GM12878 (cell line): Measurements from ENCODE around the gene RPL32. TPM values are rescaled to one million over a fixed set of nuclear protein-coding genes. Genes with fewer than 3 reads are reported as not detected.

Experiments
- ATAC-seq: fragments of 200-7000 bp; cut with Tn5 transposase; 3 replicates; pipeline ENCODE4 v1.9.1; 2020; ENCODE audit warnings: mild to moderate bottlenecking, moderate library complexity
- BruUV-seq: library from RNA; stranded (reverse); fragments of 400-500 nt; replicated peaks from 2 replicates; lab custom pipeline; 2021; lab: Mats Ljungman, UMichigan
- CTCF ChIA-PET: fragments of 300-600 bp; sonication (Branson Sonifier 250); formaldehyde crosslinking; extraction: SDS; loops from one replicate; lab custom pipeline; 2021; ENCODE audit warnings: inconsistent platforms; lab: Yijun Ruan, JAX
- POLR2A ChIA-PET: fragments of 350-600 bp; formaldehyde crosslinking; extraction: SDS; loops from one replicate; lab custom pipeline; 2021; ENCODE audit warnings: inconsistent platforms; lab: Charles Lee
- RAD21 ChIA-PET: fragments of 300-600 bp; sonication (Branson Sonifier 250); formaldehyde crosslinking; loops from one replicate; lab custom pipeline; 2023; ENCODE audit warnings: antibody characterized with exemption; ENCODE audit not compliant: unreplicated experiment; lab: Charles Lee
- SMC1A ChIA-PET: fragments of 300-600 bp; sonication (Branson Sonifier 250); formaldehyde crosslinking; loops from one replicate; lab custom pipeline; 2023; ENCODE audit not compliant: unreplicated experiment, uncharacterized antibody; lab: Charles Lee
- DNase-seq: peaks from one replicate; pipeline ENCODE4 v3.0.0-alpha.2; 2011; ENCODE audit warnings: low read depth, low spot score
- FAIRE-seq: peaks from 3 replicates; lab custom pipeline; 2011; peaks lifted over from hg19 to GRCh38; lab: Jason Lieb, UNC
- H2AFZ ChIP-seq: 2 replicates; pipeline ENCODE4 v1.6.0; 2011; ENCODE audit warnings: low read depth, low read length, control low read depth; ENCODE audit not compliant: control insufficient read depth
- H3K27ac ChIP-seq: 2 replicates; pipeline ENCODE4 v1.5.1; 2011; ENCODE audit warnings: control low read depth; ENCODE audit not compliant: control insufficient read depth, insufficient read depth
- H3K27me3 ChIP-seq, 2 experiments: replicated peaks in 1 of 2; 2 replicates each; pipeline versions ENCODE4 v1.6.0 to v1.6.1; 2011; ENCODE audit warnings: low read length in 1 of 2; ENCODE audit not compliant: control insufficient read depth in 2 of 2, insufficient read depth in 2 of 2
- H3K36me3 ChIP-seq, 2 experiments: 2 replicates each; pipeline ENCODE4 v1.5.1; 2011; ENCODE audit warnings: low read length in 1 of 2; ENCODE audit not compliant: control insufficient read depth in 2 of 2, insufficient read depth in 2 of 2
- H3K4me1 ChIP-seq: 2 replicates; pipeline ENCODE4 v1.6.1; 2011; ENCODE audit warnings: mild to moderate bottlenecking, low read length, moderate library complexity, mixed read lengths; ENCODE audit not compliant: control insufficient read depth, insufficient read depth
- H3K4me2 ChIP-seq: 2 replicates; pipeline ENCODE4 v1.6.0; 2011; ENCODE audit warnings: control low read depth; ENCODE audit not compliant: control insufficient read depth, insufficient read depth
- H3K4me3 ChIP-seq: fragments of 200-600 bp; sonication (generic); 2 replicates; pipeline ENCODE4 v1.5.1; 2016
- H3K79me2 ChIP-seq: 2 replicates; pipeline ENCODE4 v1.6.0; 2011; ENCODE audit warnings: low read length; ENCODE audit not compliant: control insufficient read depth, insufficient read depth
- H3K9ac ChIP-seq: 2 replicates; pipeline ENCODE4 v1.8.0; 2011; ENCODE audit warnings: low read length, control low read depth, mixed read lengths; ENCODE audit not compliant: control insufficient read depth, insufficient read depth
- H3K9me3 ChIP-seq: replicated peaks from 3 replicates; pipeline ENCODE4 v1.5.1; 2011; ENCODE audit warnings: mild to moderate bottlenecking, low read length; ENCODE audit not compliant: control insufficient read depth, insufficient read depth
- H4K20me1 ChIP-seq: 2 replicates; pipeline ENCODE4 v1.6.0; 2011; ENCODE audit not compliant: control insufficient read depth, insufficient read depth
- BRCA1 ChIP-seq: IDR thresholded peaks from 2 replicates; pipeline ENCODE4 v1.6.1; 2011; ENCODE audit warnings: low read depth, low read length, improper control_type of control experiment
- CHD2 ChIP-seq: IDR thresholded peaks from 2 replicates; pipeline ENCODE4 v1.6.1; 2011; ENCODE audit warnings: low read depth, low read length, improper control_type of control experiment, borderline replicate concordance
- GABPA ChIP-seq: IDR thresholded peaks from 2 replicates; pipeline ENCODE4 v1.6.1; 2014; ENCODE audit warnings: antibody characterized with exemption, low read depth, mild to moderate bottlenecking, inconsistent platforms
- HCFC1 ChIP-seq: fragments of 150-350 bp; IDR thresholded peaks from 2 replicates; pipeline ENCODE4 v1.6.1; 2014; ENCODE audit warnings: low read length
- HDGF ChIP-seq: fragments of 450-650 bp; IDR thresholded peaks from 2 replicates; pipeline ENCODE4 v1.6.1; 2016; ENCODE audit warnings: antibody characterized with exemption
- LARP7 ChIP-seq: fragments of 450-650 bp; IDR thresholded peaks from 2 replicates; pipeline ENCODE4 v1.6.1; 2017; ENCODE audit warnings: mild to moderate bottlenecking
- NR2C2 ChIP-seq: IDR thresholded peaks from 2 replicates; pipeline ENCODE4 v1.6.1; 2011; ENCODE audit warnings: borderline replicate concordance, low read depth; ENCODE audit not compliant: control insufficient read depth, insufficient read length
- RUNX3 ChIP-seq: IDR thresholded peaks from 2 replicates; pipeline ENCODE4 v1.6.1; 2012; ENCODE audit warnings: low read length, inconsistent platforms
- SIN3A ChIP-seq: IDR thresholded peaks from 2 replicates; pipeline ENCODE4 v1.6.1; 2012; ENCODE audit warnings: low read depth, low read length, improper control_type of control experiment
- ZNF24 ChIP-seq: fragments of 450-650 bp; IDR thresholded peaks from 2 replicates; pipeline ENCODE4 v1.6.1; 2017; ENCODE audit warnings: antibody characterized with exemption, mild to moderate bottlenecking
- WGBS: methylation state at CpG from one replicate; pipeline ENCODE4 v1.1.6; 2016; ENCODE audit warnings: low lambda C conversion rate; ENCODE audit not compliant: insufficient replicate concordance, insufficient coverage; ENCODE audit errors: missing lambda C conversion rate; 5-methylcytosine and 5-hydroxymethylcytosine counted together
- in situ Hi-C: fragments of 300-500 bp; cut with MboI; formaldehyde crosslinking; loops from 9 replicates; pipeline ENCODE4 v1.14.3; 2018; ENCODE audit warnings: mixed read lengths
- intact Hi-C: fragments of 100-400 bp; cut with micrococcal nuclease; formaldehyde crosslinking; loops from one replicate; pipeline ENCODE4 v1.14.2; 2022; ENCODE audit not compliant: unreplicated experiment
- polyA plus RNA-seq, 11 experiments: library from polyadenylated mRNA; depleted of rRNA in 4 of 11; unstranded in 6 of 11; stranded (reverse) in 5 of 11; fragments of >200 nt; fragmentation: Nextera tagmentation in 4 of 11; fragmentation: Illumina TruSeq in 1 of 11; extraction: Ambion mirVana in 4 of 11; extraction: Trizol in 1 of 11; gene quantifications; 1 replicate in 1 of 11; 2 replicates in 10 of 11; pipeline versions ENCODE4 v1.2.1 to v1.2.3, GENCODE V29; 2011 to 2016; ENCODE audit warnings: inconsistent platforms in 2 of 11, missing spikeins in 2 of 11, low read depth in 1 of 11
- total RNA-seq, 4 experiments: library from RNA; depleted of rRNA in 3 of 4; stranded (reverse); fragments of >200 nt in 3 of 4; fragmentation: Illumina TruSeq in 1 of 4; extraction: Trizol in 1 of 4; gene quantifications; 2 replicates each; pipeline versions ENCODE4 v1.2.1 to v1.2.3, GENCODE V29; 2013 to 2021
- TF ChIP-seq, protein P1 (sequence below): IDR thresholded peaks from 2 replicates; pipeline ENCODE4 v1.6.1; 2011; ENCODE audit warnings: low read depth, mild to moderate bottlenecking, low read length, moderate library complexity, borderline replicate concordance; ENCODE audit errors: extremely low read depth
- TF ChIP-seq, protein P2 (sequence below): fragments of 450-650 bp; IDR thresholded peaks from 2 replicates; pipeline ENCODE4 v1.6.1; 2016; ENCODE audit warnings: mild to moderate bottlenecking
- TF ChIP-seq, protein P3 (sequence below): IDR thresholded peaks from 2 replicates; pipeline ENCODE4 v1.6.1; 2011; ENCODE audit warnings: mild to moderate bottlenecking, low read depth, low read length, moderate library complexity; ENCODE audit not compliant: insufficient replicate concordance
- TF ChIP-seq, protein P4 (sequence below): IDR thresholded peaks from 2 replicates; pipeline ENCODE4 v1.6.1; 2012; ENCODE audit warnings: low read depth, low read length, improper control_type of control experiment
- TF ChIP-seq, protein P5 (sequence below): IDR thresholded peaks from 2 replicates; pipeline ENCODE4 v1.6.1; 2012; ENCODE audit warnings: improper control_type of control experiment, low read depth, low read length; ENCODE audit not compliant: insufficient replicate concordance
- TF ChIP-seq, protein P6 (sequence below): IDR thresholded peaks from 2 replicates; pipeline ENCODE4 v1.6.1; 2011; ENCODE audit warnings: borderline replicate concordance, low read depth, mild to moderate bottlenecking, moderate library complexity, mixed read lengths, low read length; ENCODE audit not compliant: insufficient read depth; ENCODE audit errors: extremely low read length

The RPL32 gene
- total and polyA plus RNA-seq, 10 of the 15 experiments (the other 5 are each of a cell fraction or from before 2014, with no cell fraction given) = 1,533 to 5,147 (median 3,350) TPM

DNA sequence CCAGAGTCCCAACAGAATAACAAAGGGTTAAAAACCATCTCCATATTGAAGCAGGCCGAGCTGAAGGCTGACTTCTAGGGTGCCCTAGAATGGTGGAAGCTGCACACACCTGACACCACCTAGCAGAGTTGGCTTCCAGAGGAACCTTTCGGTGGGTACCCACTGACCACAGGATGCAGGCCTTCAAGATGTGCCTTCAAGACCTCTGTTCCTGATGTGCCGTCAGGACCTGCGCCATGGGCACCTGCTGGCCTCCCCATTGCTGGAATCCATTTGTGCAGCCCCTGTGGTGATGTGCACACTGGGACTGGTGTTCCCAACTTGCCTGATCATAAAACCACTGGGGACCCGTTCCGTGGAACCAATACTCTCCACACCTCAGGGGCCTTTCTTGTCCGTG, 35.7 kb upstream of the RPL32 start:
- Histone ChIP-seq H2AFZ (no peak overlapping the region), H3K9me3 (no peaks in the 10 kb centered on the region), H3K4me1 (peaks cover 5% of the 10 kb centered on the region), H3K79me2 (no peaks in the 10 kb centered on the region), H3K9ac (no peak overlapping the region), H4K20me1 (no peaks in the 10 kb centered on the region), H3K27ac (no peak overlapping the region), H3K27me3 (no peaks in the 10 kb centered on the region), H3K36me3 (no peaks in the 10 kb centered on the region), H3K4me3 (no peak overlapping the region), H3K4me2 (no peak overlapping the region)
- no peak for DNase-seq
- ChIA-PET CTCF (interaction anchor here (15.3 kb wide), 1 partner anchor 12 kb away, joined by 271 read pairs; no protein-coding TSS in a partner anchor), SMC1A (no interaction called here), RAD21 (interaction anchor here (1.2 kb wide), 1 partner anchor 15 kb away, joined by 4 read pairs; no protein-coding TSS in a partner anchor), POLR2A (no interaction called here)
- intact Hi-C loops (no loop called here), in situ Hi-C loops (no loop called here)
- ATAC-seq = no peak
- WGBS = 54% methylated on average over 7 of the region's 7 CpGs
- BruUV-seq = no TSS peak
- FAIRE-seq = no peak
- TF ChIP-seq HCFC1 (no peak), GABPA (no peak), ZNF24 (no peak), BRCA1 (no peak), LARP7 (no peak), RUNX3 (no peak), CHD2 (no peak), SIN3A (no peak), NR2C2 (no peak), HDGF (no peak)
- TF ChIP-seq, protein P1, sequence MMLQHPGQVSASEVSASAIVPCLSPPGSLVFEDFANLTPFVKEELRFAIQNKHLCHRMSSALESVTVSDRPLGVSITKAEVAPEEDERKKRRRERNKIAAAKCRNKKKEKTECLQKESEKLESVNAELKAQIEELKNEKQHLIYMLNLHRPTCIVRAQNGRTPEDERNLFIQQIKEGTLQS = no peak
- TF ChIP-seq, protein P2, sequence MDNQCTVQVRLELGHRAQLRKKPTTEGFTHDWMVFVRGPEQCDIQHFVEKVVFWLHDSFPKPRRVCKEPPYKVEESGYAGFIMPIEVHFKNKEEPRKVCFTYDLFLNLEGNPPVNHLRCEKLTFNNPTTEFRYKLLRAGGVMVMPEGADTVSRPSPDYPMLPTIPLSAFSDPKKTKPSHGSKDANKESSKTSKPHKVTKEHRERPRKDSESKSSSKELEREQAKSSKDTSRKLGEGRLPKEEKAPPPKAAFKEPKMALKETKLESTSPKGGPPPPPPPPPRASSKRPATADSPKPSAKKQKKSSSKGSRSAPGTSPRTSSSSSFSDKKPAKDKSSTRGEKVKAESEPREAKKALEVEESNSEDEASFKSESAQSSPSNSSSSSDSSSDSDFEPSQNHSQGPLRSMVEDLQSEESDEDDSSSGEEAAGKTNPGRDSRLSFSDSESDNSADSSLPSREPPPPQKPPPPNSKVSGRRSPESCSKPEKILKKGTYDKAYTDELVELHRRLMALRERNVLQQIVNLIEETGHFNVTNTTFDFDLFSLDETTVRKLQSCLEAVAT = no peak
- TF ChIP-seq, protein P3, sequence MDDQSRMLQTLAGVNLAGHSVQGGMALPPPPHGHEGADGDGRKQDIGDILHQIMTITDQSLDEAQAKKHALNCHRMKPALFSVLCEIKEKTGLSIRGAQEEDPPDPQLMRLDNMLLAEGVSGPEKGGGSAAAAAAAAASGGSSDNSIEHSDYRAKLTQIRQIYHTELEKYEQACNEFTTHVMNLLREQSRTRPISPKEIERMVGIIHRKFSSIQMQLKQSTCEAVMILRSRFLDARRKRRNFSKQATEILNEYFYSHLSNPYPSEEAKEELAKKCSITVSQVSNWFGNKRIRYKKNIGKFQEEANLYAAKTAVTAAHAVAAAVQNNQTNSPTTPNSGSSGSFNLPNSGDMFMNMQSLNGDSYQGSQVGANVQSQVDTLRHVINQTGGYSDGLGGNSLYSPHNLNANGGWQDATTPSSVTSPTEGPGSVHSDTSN = no peak
- TF ChIP-seq, protein P4, sequence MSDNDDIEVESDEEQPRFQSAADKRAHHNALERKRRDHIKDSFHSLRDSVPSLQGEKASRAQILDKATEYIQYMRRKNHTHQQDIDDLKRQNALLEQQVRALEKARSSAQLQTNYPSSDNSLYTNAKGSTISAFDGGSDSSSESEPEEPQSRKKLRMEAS = no peak
- TF ChIP-seq, protein P5, sequence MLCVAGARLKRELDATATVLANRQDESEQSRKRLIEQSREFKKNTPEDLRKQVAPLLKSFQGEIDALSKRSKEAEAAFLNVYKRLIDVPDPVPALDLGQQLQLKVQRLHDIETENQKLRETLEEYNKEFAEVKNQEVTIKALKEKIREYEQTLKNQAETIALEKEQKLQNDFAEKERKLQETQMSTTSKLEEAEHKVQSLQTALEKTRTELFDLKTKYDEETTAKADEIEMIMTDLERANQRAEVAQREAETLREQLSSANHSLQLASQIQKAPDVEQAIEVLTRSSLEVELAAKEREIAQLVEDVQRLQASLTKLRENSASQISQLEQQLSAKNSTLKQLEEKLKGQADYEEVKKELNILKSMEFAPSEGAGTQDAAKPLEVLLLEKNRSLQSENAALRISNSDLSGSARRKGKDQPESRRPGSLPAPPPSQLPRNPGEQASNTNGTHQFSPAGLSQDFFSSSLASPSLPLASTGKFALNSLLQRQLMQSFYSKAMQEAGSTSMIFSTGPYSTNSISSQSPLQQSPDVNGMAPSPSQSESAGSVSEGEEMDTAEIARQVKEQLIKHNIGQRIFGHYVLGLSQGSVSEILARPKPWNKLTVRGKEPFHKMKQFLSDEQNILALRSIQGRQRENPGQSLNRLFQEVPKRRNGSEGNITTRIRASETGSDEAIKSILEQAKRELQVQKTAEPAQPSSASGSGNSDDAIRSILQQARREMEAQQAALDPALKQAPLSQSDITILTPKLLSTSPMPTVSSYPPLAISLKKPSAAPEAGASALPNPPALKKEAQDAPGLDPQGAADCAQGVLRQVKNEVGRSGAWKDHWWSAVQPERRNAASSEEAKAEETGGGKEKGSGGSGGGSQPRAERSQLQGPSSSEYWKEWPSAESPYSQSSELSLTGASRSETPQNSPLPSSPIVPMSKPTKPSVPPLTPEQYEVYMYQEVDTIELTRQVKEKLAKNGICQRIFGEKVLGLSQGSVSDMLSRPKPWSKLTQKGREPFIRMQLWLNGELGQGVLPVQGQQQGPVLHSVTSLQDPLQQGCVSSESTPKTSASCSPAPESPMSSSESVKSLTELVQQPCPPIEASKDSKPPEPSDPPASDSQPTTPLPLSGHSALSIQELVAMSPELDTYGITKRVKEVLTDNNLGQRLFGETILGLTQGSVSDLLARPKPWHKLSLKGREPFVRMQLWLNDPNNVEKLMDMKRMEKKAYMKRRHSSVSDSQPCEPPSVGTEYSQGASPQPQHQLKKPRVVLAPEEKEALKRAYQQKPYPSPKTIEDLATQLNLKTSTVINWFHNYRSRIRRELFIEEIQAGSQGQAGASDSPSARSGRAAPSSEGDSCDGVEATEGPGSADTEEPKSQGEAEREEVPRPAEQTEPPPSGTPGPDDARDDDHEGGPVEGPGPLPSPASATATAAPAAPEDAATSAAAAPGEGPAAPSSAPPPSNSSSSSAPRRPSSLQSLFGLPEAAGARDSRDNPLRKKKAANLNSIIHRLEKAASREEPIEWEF = no peak
- TF ChIP-seq, protein P6, sequence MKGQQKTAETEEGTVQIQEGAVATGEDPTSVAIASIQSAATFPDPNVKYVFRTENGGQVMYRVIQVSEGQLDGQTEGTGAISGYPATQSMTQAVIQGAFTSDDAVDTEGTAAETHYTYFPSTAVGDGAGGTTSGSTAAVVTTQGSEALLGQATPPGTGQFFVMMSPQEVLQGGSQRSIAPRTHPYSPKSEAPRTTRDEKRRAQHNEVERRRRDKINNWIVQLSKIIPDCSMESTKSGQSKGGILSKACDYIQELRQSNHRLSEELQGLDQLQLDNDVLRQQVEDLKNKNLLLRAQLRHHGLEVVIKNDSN = no peak
